A549 (cell line): ENCODE data around the gene PACS1.

Source experiments
- BCL3 ChIP-seq: fragments of >200 bp; sonication (Bioruptor Twin); formaldehyde crosslinking; IDR thresholded peaks from 3 replicates; pipeline ENCODE4 v1.6.1; 2016
- CTCF ChIP-seq: fragments of >200 bp; sonication (Bioruptor Twin); formaldehyde crosslinking; IDR thresholded peaks from 3 replicates; pipeline ENCODE4 v1.5.1; 2016

- TF ChIP-seq BCL3 (no peak), CTCF (no peak)
These were observed 106.6 kb downstream of the PACS1 start for GRCh38 chr11:66176650-66177049.
